Measurements from ENCODE around the gene SYNE2.

Gene SYNE2

DNA sequence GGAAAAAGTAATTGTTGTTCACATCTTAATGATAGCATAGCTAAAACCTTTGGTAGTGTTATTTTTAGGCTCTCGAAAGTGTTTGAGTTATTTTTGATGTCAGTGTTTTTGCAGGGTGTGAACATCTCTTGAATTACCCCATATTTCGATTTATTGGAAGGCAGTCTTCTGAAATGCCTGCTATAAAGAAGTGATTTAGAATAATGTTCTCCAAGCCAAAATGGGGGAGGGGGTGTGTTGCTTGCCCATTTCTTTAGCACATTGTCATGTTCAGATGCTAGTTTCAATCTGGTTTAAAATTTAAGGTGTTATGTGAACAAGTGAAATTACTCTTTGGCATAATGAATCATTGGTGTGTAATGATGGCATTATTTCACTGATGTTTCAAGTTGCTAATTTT, 110.6 kb downstream of the SYNE2 start:
- DNase-seq, result no peak

DNA sequence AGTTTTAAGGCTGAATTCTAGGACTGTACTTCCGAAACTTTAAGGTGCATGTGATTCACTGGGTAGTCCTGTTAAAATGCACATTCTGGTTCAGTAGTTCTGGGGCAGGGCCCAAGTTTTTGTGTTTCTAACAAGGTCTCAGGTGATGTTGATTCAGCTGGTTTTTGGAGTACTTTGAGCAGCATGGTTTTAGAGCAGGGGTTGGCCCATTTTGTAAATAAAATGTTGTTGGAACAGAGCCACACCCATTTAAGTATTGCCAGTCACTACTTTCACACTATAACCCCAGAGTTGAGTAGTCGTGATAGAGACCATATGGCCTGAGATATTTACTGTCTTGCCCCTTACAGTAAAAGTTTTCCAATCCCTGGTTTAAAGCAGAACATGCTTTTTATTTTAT, 111.3 kb downstream of the SYNE2 start:
- peak; percentile 41 for DNase-seq

DNA sequence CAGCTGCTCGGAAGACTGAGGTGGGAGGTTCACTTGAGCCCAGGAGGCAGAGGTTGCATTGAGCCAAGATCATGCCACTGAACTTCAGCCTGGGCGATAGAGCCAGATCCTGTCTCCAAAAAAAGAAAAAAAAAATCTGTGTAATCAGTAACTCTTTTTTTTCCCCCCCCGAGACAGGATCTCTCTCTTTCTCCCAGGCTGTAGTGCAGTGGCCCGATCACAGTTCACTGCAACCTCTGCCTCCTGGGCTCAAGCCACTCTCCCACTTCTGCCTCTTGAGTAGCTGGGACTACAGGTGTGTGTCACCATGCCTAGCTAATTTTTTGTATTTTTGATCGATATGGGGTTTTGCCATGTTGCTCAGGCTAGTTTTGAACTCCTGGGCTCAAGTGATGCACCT, 113.6 kb downstream of the SYNE2 start:
- DNase-seq, result no peak

DNA sequence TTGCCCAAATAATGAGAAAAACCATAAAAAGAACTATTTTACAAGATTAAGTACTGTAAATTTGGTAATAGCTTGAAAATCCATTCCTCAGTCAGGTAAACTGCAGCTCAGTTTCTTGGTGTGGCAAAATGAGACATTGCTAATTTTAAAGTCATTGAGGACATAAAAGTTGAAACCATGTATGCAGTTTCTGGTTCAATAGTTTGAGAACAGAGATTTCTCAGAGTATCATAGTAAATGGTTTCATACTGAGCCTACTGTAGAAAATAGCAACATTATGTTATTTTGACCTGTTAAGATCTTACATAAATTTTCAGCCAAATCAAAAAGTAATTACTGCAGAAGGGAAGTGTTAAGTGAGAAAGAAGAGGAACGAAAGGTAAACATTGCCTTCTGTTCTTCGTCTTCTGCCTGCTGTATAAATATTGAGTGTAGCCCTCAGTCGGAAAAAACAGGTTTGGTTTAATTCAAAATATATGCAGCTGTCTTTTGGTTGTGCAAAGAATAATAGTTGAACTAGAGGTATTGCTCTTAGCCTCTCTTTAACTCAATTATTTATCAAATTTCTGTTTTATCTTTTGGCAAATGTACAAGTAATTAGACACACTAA, 119.6 kb downstream of the SYNE2 start:
- peak; percentile 63 for DNase-seq

DNA sequence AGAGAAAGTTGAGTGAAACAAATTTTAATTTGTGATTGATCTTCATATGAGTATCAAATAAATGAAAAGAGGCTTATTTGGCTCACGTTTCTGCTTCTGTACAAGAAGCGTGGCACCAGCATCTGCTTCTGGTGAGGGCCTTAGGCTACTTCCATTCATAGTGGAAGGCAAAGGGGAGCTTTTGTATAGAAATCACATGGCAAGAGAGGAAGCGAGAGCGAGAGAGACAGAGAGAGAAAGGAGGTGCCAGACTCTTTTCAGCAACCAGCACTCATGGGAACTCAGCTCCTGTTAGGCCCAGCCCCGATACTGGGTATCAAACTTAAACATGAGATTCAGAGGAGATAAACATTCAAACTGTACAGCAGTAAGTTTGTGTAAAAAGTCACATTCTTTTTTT, 121.4 kb downstream of the SYNE2 start:
- DNase-seq, result no peak

DNA sequence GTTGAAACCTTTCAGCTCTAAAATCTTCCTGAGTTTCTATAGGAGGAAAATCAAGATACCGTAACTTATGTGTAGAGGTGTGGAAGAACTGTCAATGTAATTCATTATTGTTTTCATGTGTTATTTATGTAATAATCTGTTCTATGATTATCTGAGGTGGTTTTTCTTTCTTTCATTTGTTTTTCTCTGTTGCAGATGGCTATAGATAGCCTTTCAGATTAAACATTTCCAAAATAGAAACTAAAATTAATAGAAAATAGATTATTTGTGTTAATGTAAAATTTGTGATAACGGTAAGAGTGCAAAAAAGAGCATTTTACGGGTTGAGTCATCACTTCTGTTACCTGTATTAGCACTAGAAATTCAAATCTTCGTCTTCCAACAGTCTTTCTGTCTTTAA, 128.8 kb downstream of the SYNE2 start:
- DNase-seq, result no peak

DNA sequence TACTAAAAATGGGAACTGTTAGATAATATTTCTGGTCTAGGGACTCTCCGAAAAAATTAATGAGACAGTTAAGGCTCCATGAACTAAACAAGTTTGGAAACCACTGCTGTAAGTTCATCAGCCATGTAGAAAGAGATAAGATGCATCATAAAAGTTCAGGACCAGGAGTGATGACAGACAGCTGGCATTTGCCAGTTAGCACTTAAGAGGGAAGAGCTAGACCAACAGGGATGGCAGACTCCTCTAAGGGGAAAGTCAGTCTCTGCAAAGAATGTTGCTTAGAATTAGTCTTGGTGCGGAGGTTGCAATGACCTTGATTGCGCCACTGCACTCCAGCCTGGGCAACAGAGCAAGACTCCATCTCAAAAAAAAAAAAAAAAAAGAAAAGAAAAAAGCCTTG, 129.4 kb downstream of the SYNE2 start:
- no peak for DNase-seq

DNA sequence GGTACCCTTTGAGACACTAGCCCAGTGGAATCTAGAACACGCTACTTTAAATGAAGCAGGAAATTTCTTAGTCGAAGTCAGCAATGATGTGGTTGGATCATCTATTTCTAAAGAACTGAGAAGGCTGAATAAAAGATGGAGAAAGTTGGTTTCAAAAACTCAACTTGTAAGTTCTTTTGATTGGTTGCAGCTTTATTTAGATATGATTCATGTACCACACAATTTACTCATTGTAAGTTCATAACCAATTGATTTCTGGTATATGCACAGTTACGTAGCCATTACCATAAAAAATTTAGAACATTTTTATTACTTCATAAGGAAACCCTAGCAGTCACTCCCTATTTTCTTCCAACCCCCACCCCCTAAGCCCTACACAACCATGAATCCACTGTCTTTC, 129.8 kb downstream of the SYNE2 start:
- no peak for DNase-seq

DNA sequence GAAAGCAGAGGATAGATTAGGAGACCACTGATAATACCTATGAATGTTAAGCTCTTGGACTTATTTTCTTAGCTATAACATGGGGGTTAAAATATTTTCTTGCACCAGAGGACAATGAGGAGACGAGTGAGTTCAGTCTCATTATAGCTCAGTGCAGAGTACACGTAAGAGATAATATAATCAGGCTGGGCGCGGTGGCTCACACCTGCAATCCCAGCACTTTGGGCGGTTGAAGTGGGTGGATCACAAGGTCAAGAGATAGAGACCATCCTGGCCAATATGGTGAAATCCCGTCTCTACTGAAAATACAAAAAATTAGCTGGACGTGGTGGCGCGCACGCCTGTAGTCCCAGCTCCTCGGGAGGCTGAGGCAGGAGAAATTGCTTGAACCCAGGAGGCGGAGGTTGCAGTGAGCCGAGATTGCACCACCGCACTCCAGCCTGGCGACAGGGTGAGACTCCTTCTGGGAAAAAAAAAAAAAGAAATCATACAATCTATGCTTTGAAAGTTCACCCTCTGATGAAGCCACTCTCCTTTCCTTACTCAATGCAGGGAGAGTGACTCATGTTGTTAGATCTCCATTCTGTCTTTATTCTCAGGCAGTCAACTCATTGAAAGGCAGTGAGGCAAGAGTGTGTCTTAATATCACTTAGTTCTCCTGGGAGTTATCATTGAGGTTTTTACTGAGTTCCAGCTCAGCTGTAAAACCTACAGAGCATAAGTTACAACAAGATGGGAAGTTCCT, 134.2 kb downstream of the SYNE2 start:
- no peak for DNase-seq

DNA sequence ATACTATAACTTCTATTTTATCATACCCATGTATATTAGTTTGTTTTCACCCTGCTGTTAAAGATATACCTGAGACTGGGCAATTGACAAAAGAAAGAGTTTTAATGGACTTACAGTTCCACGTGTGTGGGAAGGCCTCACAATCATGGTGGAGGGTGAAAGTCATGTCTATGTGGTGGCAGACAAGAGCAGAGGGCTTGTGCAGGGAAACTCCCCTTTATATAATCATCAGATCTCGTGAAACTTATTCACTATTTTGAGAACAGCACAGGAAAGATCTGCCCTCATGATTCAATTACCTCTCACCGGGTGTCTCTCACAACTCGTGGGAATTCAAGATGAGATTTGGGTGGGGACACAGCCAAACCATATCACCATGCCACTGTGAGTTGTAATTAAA, 135.8 kb downstream of the SYNE2 start:
- no peak for DNase-seq

DNA sequence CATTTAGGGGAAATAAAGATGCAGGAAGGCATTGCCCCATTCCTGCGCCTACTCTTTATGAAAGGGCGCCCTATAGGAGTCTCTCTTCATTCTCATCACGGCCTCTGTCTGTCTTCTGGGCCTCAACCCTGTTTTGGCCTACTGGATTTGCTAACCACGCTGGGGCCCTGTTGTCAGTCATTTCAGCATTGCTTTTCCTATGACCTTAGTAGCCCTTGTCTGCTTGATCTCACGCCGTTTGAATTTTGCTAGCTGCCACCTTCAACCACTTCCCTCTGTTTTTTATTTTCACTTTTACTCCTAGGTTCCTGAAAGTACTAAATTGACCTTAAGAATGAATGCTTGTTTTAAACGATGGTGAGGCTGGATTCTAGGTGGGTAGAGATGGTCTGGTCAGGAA, 139.0 kb downstream of the SYNE2 start:
- DNase-seq, result no peak

DNA sequence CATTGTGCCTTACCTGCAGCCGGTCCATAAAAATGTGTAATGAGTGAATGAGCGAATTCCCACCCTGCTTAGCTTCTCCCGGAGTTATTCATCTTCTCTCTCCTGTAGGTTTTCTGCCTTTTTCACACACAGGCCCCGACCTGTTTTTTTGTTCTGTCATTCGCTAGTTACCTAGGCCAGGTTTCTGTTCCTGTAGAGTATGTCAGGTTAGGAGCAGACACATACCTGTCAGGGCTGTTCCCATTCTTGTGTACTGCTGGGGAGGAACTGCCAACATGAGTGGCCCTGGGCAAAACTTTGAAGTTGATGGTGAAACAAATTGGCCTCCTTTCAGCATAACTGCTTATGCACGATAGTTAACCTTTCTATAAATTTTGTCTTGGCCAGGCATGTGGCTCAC, 140.1 kb downstream of the SYNE2 start:
- DNase-seq, result no peak

DNA sequence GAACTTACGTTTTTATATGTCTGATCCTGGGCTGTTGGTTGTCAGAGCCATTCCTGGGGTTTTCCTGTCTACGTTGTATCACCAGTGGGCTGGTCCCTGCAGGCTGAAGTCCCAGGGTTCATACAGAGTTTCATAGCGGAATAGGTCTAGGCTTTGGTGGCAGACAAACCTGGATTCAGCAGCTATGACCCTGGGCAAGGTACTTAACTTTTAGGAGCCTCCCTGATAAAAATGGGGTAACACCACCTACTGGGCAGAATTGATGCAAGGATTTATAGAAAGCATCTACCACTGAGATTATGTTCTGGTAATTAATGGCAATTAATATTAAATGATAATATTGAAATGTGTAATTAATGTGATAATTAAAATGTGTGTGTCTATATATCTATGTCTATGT, 141.2 kb downstream of the SYNE2 start:
- no peak for DNase-seq

DNA sequence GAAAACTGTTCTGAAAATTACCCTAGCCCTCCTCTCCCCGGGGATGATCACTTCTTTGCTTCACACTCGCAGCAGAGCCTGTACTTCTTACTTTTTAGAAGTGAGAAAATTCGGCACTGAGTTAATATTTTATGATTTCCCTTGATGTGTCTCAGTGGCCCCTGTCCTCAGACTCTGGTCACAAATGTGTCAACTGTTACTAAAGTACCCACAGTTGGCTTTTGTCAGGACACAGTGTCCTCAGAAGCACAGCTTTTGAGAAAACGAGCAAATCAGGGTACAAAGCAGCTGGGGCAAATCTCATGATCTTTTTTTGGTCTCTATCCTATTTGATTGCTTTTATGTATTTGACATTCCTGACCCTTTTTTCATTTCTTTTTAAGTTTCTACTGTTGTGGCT, 142.5 kb downstream of the SYNE2 start:
- DNase-seq, result no peak

DNA sequence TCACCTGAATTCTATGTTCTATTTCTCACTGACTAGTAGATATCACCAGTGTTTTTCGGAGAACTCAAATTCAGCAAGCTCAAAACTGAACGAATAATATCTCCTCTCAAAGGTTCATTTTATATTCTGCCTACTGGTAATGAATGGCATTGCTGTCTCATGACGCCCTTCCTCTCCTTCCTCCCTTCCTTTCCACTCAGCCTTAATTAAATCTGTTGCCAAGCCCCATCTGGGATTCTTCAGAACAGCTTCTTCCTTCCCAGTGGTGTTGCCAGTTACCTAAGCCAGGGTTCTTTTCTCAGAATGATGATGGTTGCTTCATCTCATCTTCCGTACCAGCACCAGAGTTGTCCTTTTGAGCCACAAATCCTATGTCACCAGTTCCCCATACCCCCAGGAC, 143.2 kb downstream of the SYNE2 start:
- DNase-seq, result no peak

DNA sequence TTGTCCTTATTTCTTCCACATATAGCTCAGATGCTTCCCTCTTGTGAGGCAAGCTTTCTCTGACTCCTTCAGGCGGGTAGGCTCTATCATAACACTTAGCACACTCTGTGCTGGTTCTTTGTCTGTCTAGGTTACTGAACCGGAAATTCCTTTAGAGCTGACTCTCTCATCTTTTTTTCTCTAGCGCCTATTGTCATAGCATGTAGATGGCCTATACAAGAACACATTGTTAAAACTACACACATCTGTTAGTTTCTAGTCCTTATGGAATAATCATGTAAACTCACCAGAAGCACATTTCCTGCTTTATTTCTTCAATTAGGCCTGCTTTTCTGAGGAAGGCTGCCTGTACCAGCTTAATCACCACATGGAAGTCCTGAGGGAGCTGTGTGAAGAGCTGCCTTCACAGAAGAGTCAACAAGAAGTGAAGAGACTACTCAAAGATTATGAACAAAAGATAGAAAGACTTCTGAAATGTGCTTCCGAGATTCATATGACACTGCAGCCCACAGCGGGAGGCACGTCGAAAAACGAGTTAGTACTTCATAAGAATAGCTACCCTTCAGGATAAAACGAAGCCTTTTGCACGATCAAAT, 143.9 kb downstream of the SYNE2 start:
- no peak for DNase-seq

DNA sequence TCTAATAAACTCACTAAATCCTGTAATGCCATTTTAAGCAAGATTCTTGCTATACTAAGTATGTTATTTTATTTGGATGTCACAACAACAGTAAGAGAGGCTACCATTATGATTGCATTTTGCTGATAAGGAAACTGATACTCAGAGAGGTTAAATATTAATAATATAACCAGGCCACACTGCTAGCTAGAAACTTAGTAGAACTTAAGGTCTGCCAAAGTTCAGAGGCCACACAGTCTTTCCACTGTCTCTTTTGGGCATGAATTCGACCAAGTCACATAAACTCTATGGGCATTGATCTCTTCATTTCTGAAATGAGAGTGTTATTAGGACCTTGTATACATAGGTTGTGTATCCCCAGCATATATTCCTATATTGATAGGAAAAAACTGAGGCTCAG, 147.9 kb downstream of the SYNE2 start:
- DNase-seq, result no peak

DNA sequence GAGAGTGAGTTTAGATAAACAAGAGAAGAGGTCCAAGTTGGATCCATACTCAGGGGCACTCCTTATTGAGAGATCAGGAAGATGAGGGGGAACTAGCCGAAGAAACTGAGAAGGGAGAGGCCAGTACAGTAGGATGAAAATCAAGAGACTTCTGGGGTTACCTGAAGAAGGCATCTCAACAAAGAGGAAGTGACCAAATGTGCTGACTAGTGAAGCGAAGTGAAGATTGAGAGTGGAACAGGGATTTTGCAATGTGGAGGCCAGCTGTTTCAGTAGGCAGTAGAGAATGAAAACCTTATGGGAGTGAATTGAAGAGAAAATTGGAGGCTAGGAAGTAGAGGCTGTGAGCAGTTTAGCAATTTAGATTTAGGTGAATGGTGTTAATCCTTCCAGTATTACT, 153.0 kb downstream of the SYNE2 start:
- DNase-seq, result no peak

DNA sequence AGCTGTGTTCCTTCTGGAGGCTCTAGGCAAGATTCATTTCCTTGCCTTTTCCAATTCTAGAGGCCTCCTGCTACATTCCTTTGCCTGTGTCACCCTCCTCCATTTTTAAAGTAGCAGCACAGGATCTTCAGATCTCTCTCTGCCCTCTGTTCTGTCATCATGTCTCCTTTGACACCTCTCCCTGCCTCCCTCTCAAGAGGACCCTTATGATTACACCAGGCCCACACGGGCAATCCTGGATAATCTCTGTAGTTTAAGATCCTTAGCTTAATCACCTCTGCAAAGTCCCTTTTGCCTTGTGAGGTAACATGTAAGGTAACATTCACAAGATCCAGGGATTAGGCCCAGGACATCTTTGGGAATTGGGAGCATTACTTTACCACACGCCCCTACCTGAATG, 155.2 kb downstream of the SYNE2 start:
- no peak for DNase-seq

DNA sequence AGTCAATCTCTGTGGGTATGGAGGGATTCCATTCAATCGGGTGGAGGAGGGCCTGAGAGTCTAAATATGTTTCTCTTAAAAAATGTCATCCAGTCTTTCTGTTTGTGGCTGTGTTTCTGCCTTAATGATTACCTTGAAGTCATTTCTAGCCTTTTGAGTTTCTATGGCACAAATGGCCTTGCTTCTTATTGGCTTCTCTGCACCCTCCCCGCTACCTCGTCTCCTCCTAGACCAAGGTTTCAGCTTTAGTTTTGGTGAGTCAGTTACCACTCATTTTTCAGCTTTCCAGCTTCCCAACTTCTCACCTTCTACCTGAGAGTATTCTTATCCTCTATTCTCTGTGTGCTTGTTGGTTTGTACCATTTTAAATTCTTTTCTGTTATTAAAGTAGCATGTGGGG, 159.2 kb downstream of the SYNE2 start:
- DNase-seq, result no peak

DNA sequence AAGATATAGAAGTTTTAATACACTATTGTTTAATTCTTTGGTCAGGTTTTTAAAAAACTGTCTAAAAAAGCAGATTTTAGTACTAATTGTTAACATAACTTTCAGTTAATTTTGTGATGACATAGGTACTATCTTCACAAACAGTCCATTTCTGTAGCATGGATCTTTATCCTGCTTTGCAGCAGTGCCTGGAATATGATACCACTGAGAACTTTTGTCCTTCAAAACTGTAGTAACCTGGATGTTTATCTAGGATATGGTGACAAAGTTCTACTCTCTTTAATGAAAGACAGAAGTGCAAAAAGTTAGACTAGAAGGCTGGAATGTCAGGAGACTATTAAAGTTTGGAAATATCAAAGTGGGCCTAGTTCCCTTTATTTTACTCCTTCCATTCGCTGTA, 159.9 kb downstream of the SYNE2 start:
- DNase-seq, result no peak

DNA sequence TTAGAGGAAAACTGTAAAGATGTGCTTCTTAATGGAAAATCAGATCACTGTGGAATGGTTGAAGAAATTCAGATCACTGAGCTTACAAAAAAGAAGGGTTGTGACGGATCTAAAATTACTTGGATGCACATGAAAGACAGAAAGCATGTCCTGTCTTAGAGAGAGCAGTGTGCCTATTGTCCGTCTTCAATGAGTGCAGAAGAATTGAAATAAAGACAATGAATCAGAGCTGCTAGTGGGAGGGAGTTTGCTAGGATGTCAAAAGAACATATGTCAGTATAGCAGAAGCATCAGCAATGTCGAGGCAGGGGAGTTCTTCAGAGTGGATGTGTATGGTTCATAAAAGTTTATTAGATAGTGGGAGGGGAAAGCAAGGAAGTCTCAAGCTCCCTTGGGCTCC, 172.7 kb downstream of the SYNE2 start:
- no peak for DNase-seq

DNA sequence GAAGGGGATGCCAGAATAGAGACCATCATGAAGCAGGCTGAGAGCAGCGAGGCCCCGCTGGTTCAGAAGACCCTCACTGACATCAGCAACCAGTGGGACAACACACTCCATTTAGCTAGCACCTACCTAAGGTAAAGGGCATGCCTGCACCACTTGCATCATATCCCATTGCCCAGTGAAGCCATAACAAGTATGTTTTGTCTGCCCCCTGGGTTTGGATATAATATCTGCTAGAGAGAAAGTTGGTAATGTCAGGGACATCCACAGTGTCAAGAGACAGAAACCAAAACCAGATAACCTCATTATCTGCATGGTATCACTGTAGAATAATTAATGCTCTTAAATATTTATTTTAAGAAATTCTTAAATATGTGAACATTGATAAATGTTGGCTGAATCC, 173.8 kb downstream of the SYNE2 start:
- DNase-seq, result no peak

DNA sequence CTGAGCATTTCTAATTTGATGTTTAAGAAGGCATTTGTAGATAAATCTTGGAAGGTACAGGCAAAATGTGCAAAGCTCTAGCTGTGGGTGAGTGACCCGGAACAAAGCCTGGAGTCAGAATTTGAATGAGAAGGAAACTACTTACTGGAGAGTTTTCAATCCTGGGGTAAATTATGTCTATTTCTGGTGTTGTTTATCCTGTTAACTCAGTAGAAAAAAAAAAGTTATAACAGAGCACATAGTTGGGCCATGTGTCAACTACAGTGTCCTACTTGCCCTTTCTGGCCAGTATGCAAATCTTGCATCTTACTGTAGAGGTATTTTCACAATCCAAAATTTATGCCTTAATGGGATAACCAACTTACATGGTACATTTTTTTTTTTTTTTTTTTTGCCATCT, 182.3 kb downstream of the SYNE2 start:
- no peak for DNase-seq

Data from NCI-H748 treated with DMSO at 0.1 percent for 48 hours (cell line).